ENCODE measurements around the gene NOD2.

Gene NOD2

DNA sequence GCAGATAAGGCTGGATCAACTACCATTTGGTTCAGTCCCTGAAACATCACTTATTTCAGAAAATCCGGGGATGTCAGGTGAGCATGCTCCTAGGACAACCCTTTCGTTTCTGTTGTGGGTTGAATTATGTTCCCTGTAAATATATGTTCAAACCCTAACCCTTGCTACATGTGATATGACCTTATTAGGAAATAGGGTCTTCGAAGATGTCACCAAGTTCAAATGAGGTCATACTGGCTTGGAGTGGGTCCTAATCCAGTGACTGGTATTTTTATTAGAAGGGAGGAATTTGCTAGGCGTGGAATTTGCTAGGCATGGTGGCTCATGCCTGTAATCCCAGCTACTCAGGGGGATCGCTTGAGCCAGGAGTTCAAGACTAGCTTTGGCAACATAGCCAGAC, 33.6 kb upstream of the NOD2 start:
- no peak for TF ChIP-seq TAF1 (IDR thresholded peaks at IDR 0.05; ENCODE audit: borderline replicate concordance, low read depth, low read length)
- no peak for TF ChIP-seq POLR2A (IDR thresholded peaks at IDR 0.05; ENCODE audit: low read depth, low read length)
- TF ChIP-seq POLR2AphosphoS5 (IDR thresholded peaks at IDR 0.05; ENCODE audit: low read depth, low read length): no peak
- DNase-seq (ENCODE audit: insufficient read length) (no peak), FAIRE-seq (no peak)

DNA sequence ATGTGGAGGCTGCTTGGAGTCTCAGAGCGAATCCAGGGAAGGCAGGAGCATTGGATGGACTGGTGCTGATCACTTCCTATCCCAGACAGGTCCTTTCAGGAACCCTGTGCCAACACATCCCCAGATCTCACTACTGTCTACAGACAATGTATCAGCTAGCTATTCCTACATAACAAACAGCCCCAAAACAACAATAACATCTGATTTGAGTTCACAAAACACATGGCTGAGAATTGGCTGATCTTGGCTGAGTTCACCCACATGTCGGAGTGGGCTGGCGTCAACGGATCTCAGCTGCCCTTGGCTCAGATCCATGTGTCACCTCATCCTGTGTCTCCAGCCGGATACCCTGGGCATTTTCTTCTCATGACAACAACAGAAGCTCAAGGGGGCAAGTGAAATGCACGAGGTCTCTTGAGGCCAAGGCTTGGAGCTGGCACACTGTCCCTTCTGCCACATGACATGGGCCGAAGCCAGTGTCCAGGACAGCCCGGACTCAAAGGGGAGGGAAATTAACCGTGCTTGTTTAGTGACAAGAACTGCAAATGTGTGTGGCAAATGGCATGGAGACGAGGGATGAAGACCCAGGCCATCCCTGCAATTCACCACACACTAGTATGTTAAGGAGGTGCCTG, 31.0 kb upstream of the NOD2 start:
- FAIRE-seq (no peak), DNase-seq (ENCODE audit: insufficient read length) (no peak)
- no peak for TF ChIP-seq TAF1 (IDR thresholded peaks at IDR 0.05; ENCODE audit: borderline replicate concordance, low read depth, low read length)
- no peak for TF ChIP-seq POLR2A (IDR thresholded peaks at IDR 0.05; ENCODE audit: low read depth, low read length)
- no peak for TF ChIP-seq POLR2AphosphoS5 (IDR thresholded peaks at IDR 0.05; ENCODE audit: low read depth, low read length)

DNA sequence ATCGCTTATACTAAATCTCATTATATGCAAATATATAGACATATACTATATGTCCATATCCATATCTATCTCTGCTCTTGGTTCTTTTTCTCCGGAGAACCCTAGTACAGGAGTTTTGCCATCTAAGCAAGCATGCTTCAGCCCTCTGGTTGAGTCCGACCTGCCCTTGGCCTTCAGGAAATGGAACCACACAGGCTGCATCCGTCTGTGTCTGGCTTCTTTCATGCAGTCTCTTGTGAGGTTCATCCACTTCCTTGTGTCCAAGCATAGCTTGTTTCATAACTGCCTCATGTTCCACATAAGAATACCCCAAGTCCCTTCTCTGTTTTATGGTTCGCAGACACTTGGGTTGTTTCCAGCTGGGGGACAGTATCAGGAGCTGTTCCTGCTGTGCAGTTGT, 29.1 kb upstream of the NOD2 start:
- FAIRE-seq: peak; percentile 63
- TF ChIP-seq POLR2AphosphoS5 (IDR thresholded peaks at IDR 0.05; ENCODE audit: low read depth, low read length) (no peak), POLR2A (IDR thresholded peaks at IDR 0.05; ENCODE audit: low read depth, low read length) (no peak), TAF1 (IDR thresholded peaks at IDR 0.05; ENCODE audit: borderline replicate concordance, low read depth, low read length) (no peak)

DNA sequence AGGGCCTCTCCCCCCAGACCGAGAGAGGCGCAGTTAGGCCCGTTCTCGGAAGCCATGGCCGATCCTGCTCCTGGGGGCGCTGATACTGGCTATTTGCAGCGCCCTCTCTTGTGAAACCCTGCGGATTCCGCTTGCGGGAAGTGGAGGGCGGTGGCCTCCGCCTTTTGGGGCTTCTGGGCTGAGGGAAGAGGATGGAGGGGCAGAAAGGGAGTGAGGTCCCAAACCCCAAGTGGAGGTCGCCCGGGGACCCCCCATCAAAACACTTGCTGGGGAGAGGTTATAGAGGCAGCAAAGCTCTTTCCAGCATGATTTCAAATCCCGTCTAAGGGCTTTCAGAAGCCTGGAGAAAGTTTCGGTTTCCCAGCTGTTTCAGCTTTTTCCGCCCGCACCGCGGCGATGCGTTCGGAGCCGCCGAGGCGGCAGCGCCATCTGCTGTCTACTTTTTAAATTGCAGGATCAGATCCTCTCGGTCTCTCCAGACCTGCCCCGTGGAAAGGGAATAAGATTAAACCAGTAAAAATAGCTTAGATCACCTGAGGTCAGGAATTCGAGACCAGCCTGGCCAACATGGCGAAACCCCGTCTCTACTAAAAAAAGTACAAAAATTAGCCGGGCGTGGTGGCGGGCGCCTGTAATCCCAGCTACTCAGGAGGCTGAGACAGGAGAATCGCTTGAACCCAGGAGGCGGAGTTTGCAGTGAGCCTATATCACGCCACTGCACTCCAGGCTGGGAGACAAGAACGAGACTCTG, 28.1 kb upstream of the NOD2 start:
- peak; percentile 64 for DNase-seq (ENCODE audit: insufficient read length)

More for the DNA sequence above, 29.1 kb upstream of the NOD2 start:
- no peak for DNase-seq (ENCODE audit: insufficient read length)

DNA sequence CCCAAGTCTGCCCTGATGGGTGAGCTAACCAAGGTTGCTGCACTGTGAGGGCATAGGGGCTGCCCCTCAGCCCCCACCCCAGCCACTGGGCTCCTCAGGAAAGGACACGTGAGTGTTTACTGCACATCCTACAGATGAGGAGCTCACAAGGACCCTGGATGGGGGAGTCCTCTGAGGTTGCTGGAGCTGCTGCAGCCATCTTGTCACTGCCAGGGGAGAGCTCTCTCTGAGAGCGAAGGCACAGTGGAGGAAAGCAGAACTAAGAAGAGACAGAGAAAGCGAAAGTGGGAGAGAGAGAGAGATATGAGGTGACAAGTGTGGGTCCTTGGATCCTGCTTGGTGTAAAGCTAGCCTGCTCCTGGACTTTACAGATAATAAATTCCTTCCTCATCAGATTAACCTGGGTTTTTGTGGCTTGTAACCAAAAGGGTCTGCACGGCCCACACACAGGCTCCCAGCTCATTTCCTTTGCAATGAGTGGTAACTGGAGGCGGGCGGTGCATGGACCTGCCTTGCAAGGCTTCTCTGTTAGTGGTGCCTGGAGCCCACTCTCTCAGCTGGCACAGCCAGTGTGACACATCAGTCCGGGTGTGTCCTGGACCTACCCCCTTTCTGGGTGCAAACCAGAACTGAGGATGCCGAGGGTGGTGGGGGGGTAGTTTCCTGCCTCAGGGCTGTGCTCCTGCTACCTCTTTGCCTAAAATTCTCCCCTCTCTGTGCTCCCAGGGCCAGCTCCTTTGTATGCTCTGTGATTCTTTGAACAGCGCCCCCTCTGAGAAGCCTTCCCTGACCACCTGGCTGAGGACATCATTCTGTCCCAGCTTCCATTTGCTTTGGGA, 26.5 kb upstream of the NOD2 start:
- DNase-seq (ENCODE audit: insufficient read length) (peak; percentile 57), FAIRE-seq (peak; percentile 91)
- TF ChIP-seq POLR2A (IDR thresholded peaks at IDR 0.05; ENCODE audit: low read depth, low read length) (0 out of 2 replicates have a peak, but pooled peaks have one; percentile 34), TAF1 (IDR thresholded peaks at IDR 0.05; ENCODE audit: borderline replicate concordance, low read depth, low read length) (no peak), POLR2AphosphoS5 (IDR thresholded peaks at IDR 0.05; ENCODE audit: low read depth, low read length) (no peak)

More for the DNA sequence above, 28.1 kb upstream of the NOD2 start:
- TF ChIP-seq POLR2A (IDR thresholded peaks at IDR 0.05; ENCODE audit: low read depth, low read length): no peak
- no peak for TF ChIP-seq POLR2AphosphoS5 (IDR thresholded peaks at IDR 0.05; ENCODE audit: low read depth, low read length)
- no peak for TF ChIP-seq TAF1 (IDR thresholded peaks at IDR 0.05; ENCODE audit: borderline replicate concordance, low read depth, low read length)
- peak; percentile 95 for FAIRE-seq

DNA sequence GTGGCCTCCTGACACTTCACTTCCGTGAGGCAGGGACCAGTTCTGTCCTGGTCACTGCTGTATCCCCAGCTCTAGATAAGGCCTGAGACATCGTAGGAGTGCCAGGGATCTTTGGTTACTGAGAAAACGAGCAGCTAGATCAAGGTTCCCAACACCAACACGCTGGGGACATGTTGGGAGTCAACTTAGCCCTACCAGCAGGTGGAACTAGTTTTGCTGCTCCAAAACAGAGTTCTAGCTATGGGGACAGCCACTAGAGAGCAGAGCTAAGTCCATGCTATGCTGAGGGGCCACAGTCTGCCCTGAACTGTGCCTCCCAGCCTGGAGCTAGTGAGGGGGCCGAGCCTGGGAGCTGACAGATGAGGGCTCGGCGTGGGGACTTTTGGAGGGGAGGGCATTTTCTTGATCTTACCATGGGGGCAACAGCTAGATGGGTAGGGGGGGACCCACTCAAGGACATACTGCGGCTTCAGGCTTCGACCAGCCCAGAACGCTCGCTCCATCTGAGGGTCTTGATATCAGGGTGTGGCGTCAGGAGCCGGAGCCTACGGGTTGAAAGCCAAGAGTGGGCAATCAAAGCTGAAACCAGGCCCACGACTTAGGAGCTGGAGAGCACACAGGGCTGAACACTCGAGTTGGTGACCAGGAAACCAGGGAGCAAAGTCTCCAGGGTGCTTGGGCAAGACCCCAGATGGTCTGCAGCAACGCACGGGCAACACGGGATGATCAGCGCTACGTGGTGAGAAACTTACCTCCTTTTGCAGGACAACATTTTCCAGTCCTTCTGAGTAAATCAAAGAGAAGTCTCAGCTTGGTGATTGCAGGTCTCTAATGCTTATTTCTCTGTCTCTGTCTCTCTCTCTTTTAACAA, 25.7 kb upstream of the NOD2 start:
- FAIRE-seq (peak; percentile 38), DNase-seq (ENCODE audit: insufficient read length) (no peak)
- TF ChIP-seq TAF1 (IDR thresholded peaks at IDR 0.05; ENCODE audit: borderline replicate concordance, low read depth, low read length) (no peak), POLR2AphosphoS5 (IDR thresholded peaks at IDR 0.05; ENCODE audit: low read depth, low read length) (no peak), POLR2A (IDR thresholded peaks at IDR 0.05; ENCODE audit: low read depth, low read length) (no peak)

DNA sequence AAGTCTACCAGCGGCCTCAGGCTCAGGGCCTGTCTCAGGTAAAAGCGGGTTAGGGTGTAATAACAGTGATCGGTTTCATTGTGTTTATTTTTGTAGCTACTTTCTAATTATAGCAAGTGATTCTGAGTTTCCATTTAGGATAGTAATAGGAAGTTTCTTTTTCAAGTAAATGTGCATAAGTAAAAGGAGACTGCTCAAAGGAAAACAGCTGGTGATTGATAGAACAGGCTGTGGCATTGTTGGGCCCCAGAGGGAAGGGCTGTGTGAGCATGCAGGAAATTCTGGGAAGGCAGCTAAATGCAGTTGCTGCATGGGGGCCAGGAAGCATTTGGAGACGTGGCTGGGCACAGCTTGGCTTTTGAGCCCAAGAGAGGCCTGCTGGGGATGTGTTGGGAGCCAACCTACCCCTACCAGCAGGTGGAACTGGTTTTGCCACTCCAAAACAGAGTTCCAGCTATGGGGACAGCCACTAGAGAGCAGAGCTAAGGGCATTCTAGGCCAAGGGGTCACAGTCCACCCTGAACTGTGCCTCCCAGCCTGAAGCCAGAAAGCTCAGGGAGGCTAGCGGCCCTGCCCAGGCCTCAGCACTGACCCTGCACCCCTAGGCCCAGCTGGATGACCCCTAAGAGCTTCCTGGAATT, 24.9 kb upstream of the NOD2 start:
- DNase-seq (ENCODE audit: insufficient read length): no peak
- TF ChIP-seq POLR2AphosphoS5 (IDR thresholded peaks at IDR 0.05; ENCODE audit: low read depth, low read length) (no peak), TAF1 (IDR thresholded peaks at IDR 0.05; ENCODE audit: borderline replicate concordance, low read depth, low read length) (no peak), POLR2A (IDR thresholded peaks at IDR 0.05; ENCODE audit: low read depth, low read length) (no peak)
- no peak for FAIRE-seq

DNA sequence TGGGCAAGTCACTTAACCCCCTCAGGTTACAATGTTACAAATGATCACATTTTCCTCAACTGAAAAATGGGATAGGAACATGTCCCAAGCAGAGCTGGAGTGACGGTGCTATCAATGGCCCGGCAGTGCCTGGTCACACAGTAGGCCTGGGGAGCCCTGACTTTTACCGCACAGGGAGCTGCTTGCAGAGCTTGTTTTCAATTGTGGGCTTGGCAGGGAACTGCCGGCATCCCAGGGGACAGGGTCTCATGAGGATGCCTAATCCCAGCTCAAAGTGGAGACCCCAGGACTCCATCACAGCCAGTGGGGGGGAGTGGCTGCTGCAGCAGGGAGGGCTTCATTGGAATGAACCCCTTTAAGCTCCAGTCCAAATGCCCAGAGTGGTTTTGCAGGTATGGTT, 23.7 kb upstream of the NOD2 start:
- TF ChIP-seq POLR2AphosphoS5 (IDR thresholded peaks at IDR 0.05; ENCODE audit: low read depth, low read length): no peak
- TF ChIP-seq POLR2A (IDR thresholded peaks at IDR 0.05; ENCODE audit: low read depth, low read length): no peak
- no peak for TF ChIP-seq TAF1 (IDR thresholded peaks at IDR 0.05; ENCODE audit: borderline replicate concordance, low read depth, low read length)
- DNase-seq (ENCODE audit: insufficient read length): no peak
- FAIRE-seq: no peak

DNA sequence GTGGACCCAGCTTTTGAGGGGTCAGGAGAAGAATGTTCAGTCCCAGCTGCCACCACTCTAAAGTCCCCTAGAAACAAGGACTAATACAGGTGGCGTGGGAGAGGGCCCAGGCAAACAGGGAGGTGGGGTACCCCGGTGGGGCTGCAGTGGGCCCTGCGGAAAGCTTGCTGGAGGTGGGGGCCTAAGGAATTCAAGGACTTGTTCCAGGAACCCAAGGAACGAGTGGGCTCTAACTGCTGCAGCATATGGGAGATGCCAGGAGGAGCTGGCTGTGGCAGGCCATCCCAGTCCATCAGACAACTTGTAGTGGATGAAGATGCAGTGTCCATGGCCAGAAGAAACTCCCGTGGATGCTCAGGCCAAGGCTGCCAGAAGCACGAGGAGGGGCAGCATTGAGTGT, 22.9 kb upstream of the NOD2 start:
- no peak for DNase-seq (ENCODE audit: insufficient read length)
- TF ChIP-seq POLR2A (IDR thresholded peaks at IDR 0.05; ENCODE audit: low read depth, low read length): no peak
- no peak for TF ChIP-seq POLR2AphosphoS5 (IDR thresholded peaks at IDR 0.05; ENCODE audit: low read depth, low read length)
- no peak for TF ChIP-seq TAF1 (IDR thresholded peaks at IDR 0.05; ENCODE audit: borderline replicate concordance, low read depth, low read length)
- no peak for FAIRE-seq

DNA sequence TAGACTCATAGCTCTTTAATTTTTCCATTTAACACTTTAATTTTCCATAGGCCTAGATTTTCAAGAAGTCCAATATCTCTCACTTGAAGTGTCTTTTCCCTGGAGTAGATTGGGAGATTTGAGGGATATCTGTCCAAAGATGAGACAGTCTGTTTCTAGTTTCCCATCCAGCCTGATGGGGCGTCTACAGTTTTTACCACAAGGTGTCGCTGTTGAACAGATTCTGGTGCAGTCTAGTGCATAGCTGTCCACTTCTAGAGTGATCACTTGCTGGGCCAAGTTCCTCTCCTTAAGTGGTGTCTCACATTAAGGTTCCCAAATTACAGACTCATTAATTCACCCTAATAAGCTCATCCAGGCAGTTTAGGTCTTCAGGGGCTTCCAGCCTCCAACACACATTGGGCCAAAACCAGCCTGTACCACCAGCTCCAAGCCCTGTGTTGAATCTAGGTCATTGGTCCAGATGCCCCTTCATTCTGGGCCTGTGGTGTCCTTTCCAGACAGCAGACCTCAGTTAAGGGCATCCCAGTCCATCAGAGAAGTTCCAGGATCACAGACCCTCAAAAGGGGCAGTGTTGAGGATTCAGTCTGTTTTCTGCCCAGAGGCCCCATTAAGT, 21.7 kb upstream of the NOD2 start:
- TF ChIP-seq POLR2A (IDR thresholded peaks at IDR 0.05; ENCODE audit: low read depth, low read length) (0 out of 2 replicates have a peak, but pooled peaks have one; percentile 34), POLR2AphosphoS5 (IDR thresholded peaks at IDR 0.05; ENCODE audit: low read depth, low read length) (no peak)
- FAIRE-seq (peak; percentile 17), DNase-seq (ENCODE audit: insufficient read length) (no peak)

All from GM12892 (cell line).